HG02970 (cell line): ENCODE results near the gene MEX3C.

Experiments used
- ATAC-seq: cut with Tn5 transposase; IDR thresholded peaks from one replicate; pipeline ENCODE4 v1.9.1; 2021; ENCODE audit warnings: mild to moderate bottlenecking, moderate library complexity, moderate number of reproducible peaks; ENCODE audit not compliant: unreplicated experiment, low FRiP score

The MEX3C gene

DNA sequence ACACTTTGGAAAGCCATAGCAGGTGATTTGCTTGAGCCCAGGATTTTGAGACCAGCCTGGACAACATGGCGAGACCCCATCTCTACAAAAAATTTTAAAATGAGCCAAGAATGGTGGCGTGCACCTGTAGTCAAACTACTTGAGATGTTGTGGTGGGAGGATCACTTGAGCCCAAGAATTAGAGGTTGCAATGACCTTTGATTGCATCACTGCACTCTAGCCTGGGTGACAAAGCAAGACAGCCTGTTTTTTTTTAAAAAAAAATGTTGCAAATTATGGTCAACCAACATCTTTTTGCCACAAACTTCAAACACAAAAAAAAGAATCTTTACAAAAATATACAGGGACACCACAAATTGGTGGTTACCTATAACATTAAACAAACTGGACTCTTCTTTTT is 40.3 kb downstream of the MEX3C start:
- no peak for ATAC-seq

DNA sequence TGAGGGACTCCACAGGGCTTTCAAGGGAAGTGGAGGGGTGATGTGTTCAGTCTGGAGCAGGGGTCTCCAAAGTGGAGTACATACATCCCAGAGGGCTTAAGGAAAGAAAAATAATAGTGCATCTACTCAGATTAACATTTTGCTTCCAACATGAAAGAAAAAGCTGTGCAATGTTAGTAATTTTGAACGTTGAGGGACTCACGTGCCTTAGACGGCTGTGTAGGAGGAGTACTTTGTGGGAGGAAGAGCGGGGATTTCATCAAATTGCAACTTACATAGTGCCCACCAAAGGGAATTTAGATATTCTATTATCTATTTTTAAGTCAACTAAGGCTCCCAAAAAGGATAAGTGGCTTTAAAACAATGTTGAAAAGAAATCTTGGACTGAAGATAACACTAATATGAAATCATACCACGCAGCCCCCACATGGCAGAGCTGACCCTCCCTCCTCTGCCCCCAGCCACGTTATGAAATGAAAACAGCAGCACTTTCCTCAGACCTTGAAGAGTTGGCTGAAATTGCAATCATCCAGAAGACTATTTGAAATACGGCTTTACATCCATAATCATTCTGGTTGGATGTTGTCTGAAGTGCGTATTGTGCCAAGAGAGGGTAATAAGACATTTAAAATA is 42.9 kb downstream of the MEX3C start:
- ATAC-seq, result no peak

- ATAC-seq, result peak; percentile 75
Measured at GRCh38 chr18:51153659-51154371, 43.7 kb downstream of the MEX3C start.

DNA sequence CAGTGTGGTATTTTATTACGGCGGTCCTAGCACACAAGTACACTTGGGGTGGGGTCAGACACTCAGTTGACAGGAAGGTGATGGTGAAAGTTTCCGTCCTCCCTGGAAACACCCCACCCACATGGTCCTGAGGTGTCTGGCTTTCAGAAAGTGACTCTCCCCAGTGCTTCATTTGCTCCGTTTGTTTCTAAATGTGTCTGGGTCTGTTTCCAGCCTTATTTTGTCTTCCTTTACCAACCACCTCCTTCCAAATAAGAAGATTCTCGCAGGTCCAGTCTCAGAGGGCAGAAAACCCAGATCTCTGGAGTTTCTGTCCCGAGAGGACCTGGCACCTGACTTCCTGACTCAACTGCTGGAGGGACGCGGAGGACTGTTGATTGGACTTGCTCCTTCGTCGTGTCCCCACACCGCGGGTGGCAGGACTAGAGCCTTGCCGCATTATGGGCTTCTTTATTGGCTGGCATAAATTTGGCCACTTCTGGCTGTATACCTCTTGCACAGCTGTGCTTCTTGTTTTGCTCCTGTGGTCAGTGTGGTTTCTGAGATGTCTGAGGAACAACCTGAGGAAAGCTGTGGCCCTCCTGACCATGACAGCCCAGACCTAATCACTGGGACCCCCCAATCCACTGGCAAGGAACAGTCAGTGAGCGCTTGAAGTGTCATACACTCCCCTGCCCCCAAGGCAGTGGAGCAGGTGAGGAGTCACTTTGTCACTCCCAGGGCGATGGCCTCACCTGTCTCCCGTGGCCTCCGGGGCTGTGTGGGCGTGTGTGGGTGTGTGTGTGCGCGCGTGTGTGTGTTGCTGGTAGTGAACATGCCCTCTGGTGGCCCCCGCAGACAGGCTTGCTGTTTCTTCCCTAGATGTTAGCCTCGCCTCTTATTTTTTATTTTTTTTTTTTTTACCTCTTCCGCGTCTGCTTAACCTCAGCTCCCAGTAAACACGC is 45.6 kb downstream of the MEX3C start:
- ATAC-seq, result no peak

- no peak for ATAC-seq
Measured at GRCh38 chr18:51151185-51151567, 46.3 kb downstream of the MEX3C start.

DNA sequence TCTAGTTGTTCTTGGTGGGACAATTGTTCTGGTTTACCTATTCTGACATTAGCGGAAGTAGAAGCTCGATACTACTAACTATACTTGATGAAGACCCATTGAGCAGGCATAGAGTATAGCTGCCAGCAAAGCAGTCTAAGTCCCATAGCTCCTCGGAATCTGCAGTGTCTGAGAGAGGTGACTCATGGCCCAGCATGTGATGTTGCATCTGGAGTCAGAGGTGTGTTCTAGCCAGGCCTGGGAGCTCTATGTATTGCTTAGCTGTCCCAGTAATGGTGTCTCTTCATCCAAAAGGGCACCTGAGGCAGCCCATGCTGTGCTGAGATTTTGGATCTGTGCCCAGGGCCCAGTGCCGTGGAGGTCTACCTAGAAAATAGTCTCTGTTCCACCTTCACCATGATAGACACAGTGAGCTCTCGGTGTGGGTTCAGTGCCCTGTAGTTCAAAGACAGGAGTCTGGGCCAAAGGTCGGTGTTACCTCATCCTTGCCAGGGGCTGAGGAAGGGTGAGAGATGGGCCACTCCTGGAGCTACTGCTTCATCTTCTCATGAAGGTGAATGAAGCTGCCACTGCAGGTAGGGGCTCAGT is 47.3 kb downstream of the MEX3C start:
- no peak for ATAC-seq

DNA sequence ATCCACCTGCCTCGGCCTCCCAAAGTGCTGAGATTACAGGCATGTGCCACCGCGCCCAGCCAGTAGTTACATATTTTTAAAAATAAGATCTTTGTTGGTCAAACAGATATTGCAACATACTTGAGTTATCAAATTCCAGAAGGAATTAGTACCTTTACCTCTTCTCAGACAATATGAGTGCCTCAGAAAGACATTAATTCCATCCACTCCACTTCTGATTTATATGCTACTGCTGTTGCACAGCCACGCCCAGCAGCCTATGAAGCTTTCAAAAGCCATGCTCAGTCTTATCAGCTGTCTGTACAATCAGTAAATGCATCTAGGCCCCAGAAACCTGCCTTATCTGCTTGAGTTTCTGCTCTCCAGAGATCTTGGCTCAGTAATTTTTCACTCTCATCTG is 47.8 kb downstream of the MEX3C start:
- ATAC-seq, result no peak

DNA sequence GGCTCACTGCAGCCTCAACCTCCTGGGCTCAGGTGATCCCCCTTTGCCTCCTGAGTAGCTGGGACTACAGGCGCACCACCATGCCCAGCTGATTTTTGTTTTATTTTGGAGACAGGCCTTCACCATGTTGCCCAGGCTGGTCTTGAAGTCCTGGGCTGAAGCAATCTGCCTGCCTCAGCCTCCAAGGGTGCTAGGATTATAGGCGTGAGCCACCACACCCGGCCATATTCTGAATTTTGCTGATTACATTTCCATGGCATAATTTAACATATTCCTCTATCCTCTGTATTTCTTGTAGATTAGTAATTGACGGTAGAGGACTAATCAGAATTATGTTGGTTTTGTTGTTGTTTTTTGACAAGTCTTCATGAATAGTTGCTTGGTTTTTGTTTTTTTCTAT is 50.6 kb downstream of the MEX3C start:
- ATAC-seq, result no peak

- ATAC-seq, result no peak
Measured at GRCh38 chr18:51138936-51139335, 58.5 kb downstream of the MEX3C start.

DNA sequence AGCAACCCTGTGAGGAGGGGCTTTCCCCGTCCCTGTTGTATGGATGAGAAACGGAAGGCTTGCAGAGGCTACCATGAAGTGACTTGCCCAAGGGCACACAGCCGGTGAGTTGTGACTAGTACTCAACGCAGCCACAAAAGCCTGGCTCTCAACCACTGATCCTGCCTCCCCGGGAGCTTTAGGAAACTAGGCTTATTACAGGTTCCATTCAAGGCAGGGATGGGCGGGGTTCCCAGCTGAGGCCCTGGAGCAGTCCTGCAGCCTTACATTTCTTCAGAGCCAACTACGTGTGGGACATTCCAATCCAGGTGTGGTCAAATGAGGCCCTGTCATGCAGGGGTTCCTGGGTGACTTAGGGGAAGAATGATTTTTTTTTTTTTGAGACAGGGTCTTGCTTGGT is 59.6 kb downstream of the MEX3C start:
- ATAC-seq, result no peak

- no peak for ATAC-seq
Measured at GRCh38 chr18:51137026-51137729, 60.3 kb downstream of the MEX3C start.

GRCh38 chr18:51135795-51136194 is 61.7 kb downstream of the MEX3C start:
- no peak for ATAC-seq

DNA sequence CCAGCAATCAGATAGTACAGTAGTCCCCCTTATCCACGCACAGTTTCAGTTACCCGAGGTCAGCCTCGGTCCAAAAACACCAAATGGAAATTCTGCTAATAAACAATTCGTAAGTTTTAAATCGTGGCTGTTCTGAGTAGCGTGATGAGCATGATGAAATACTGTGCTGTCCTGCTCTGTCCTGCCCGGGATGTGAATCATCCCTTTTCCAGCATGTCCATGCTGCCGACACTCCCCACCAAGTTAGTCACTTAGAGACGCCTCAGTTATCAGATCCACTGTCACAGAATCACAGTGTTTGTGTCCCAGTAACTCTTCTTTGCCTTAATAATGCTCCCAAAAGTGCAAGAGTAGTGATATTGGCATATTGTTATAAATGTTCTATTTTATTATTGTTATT is 62.1 kb downstream of the MEX3C start:
- no peak for ATAC-seq

- ATAC-seq, result no peak
Measured at GRCh38 chr18:51134721-51135120, 62.8 kb downstream of the MEX3C start.

DNA sequence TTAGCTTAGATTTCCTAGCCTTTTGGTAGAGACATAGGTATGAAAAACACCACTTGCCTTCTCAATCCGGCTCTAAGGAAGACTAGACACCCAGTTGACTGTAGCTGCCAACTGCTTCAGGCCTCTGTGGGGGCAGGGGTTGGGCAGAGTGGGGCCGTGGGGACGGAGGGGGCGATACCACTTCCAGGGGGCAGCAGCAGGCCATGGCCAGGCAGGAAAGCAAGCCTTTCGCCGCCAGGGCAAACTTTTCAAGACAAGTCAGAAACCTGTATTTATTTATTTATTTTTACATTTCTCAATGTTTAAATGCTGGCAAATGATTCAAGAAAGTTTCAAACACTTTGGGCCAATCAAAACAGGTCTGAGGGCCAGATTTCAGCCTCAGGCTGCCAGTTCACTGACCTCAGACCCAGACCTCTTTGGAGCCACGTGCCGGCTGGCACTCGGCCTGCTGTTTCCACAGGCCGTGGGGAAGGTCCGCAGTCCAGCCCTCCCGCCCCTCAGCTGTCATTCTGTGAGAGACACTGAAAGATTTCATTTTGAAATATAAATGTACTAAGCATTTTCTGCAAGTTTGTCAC is 63.8 kb downstream of the MEX3C start:
- ATAC-seq, result no peak

- ATAC-seq, result no peak
Measured at GRCh38 chr18:51132256-51132935, 65.1 kb downstream of the MEX3C start.

GRCh38 chr18:51128533-51128932 is 68.9 kb downstream of the MEX3C start:
- no peak for ATAC-seq

DNA sequence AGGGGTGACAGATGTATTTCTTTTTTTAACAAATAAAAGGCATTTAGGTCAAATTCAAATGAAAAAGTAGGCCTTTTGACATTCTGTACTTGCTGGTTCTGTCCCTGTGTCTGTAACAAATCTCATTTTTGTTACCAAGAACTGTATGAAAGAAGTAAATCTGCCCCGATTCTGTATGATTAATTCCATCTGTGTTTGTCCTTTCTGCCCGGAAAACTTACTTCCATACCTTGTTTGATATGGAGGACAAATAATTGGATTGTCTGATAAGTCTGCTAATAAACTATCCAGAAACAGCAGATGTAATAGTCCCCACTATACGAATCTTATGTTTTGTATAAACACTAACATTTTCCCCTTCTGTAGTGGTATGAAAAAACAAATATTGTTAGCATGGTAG is 69.8 kb downstream of the MEX3C start:
- no peak for ATAC-seq

- ATAC-seq, result no peak
Measured at GRCh38 chr18:51125976-51126375, 71.5 kb downstream of the MEX3C start.
